ENCODE data around the gene GRPR. TPM values are rescaled to one million over a fixed set of nuclear protein-coding genes. Genes with fewer than 3 reads are reported as not detected.

GRPR gene
- total RNA-seq, 2 experiments from 2014 or later = not detected

GRCh38 chrX:16119353-16120220, 3.8 kb upstream of the GRPR start:
- Mint-ChIP-seq H3K9me3 (peaks cover 5% of the 10 kb centered on the region), H3K27ac (no peak overlapping the region), H3K27me3 (peaks cover 14% of the 10 kb centered on the region), H3K36me3 (ENCODE audit: low read depth) (peaks cover 3% of the 10 kb centered on the region), H3K4me3 (no peak overlapping the region), H3K4me1 (ENCODE audit: low read depth) (peaks cover 21% of the 10 kb centered on the region)
- intact Hi-C loops (cut with micrococcal nuclease) = no loop called here
- ATAC-seq (peak; percentile 72), DNase-seq (no peak)
- CTCF ChIA-PET = no interaction called here
- no peak for TF ChIP-seq CTCF (IDR thresholded peaks at IDR 0.05)
- POLR2A ChIA-PET = no interaction called here

- peaks cover 3% of the 10 kb centered on the region for H3K36me3 Mint-ChIP-seq (ENCODE audit: low read depth)
- POLR2A ChIA-PET = no interaction called here
- H3K9me3 Mint-ChIP-seq = peaks cover 5% of the 10 kb centered on the region
- peaks cover 21% of the 10 kb centered on the region for H3K4me1 Mint-ChIP-seq (ENCODE audit: low read depth)
- H3K27ac Mint-ChIP-seq = no peak overlapping the region
- no peak for TF ChIP-seq CTCF (IDR thresholded peaks at IDR 0.05)
- intact Hi-C loops (cut with micrococcal nuclease) = no loop called here
- H3K27me3 Mint-ChIP-seq = peaks cover 14% of the 10 kb centered on the region
- H3K4me3 Mint-ChIP-seq = no peak overlapping the region
- CTCF ChIA-PET = no interaction called here
- no peak for DNase-seq
- ATAC-seq = no peak
Observed at GRCh38 chrX:16120431-16120830, 2.9 kb upstream of the GRPR start.

- Mint-ChIP-seq H3K36me3 (ENCODE audit: low read depth) (peaks cover under 1% of the 10 kb centered on the region), H3K9me3 (peaks cover 2% of the 10 kb centered on the region), H3K4me1 (ENCODE audit: low read depth) (peaks cover 16% of the 10 kb centered on the region), H3K4me3 (no peak overlapping the region), H3K27ac (no peak overlapping the region), H3K27me3 (peaks cover 15% of the 10 kb centered on the region)
- CTCF ChIA-PET = no interaction called here
- POLR2A ChIA-PET = no interaction called here
- intact Hi-C loops (cut with micrococcal nuclease) = no loop called here
- ATAC-seq = no peak
- TF ChIP-seq CTCF (IDR thresholded peaks at IDR 0.05) = no peak
- no peak for DNase-seq
Observed at GRCh38 chrX:16124201-16124600, 836 bp downstream of the GRPR start.

- CTCF ChIA-PET = interaction anchor here (1.0 kb wide), 1 partner anchor 13 kb away, joined by 3 read pairs; no protein-coding TSS in a partner anchor
- Mint-ChIP-seq H3K36me3 (ENCODE audit: low read depth) (no peaks in the 10 kb centered on the region), H3K4me3 (no peak overlapping the region), H3K9me3 (no peaks in the 10 kb centered on the region), H3K4me1 (ENCODE audit: low read depth) (peaks cover 2% of the 10 kb centered on the region), H3K27ac (no peak overlapping the region), H3K27me3 (peaks cover 19% of the 10 kb centered on the region)
- no peak for TF ChIP-seq CTCF (IDR thresholded peaks at IDR 0.05)
- no peak for DNase-seq
- intact Hi-C loops (cut with micrococcal nuclease) = no loop called here
- ATAC-seq = no peak
- POLR2A ChIA-PET = interaction anchor here (0.5 to 1.2 kb wide), 2 partner anchors 14 to 384 kb away, joined by 3 read pairs; no protein-coding TSS in a partner anchor
Observed at GRCh38 chrX:16125520-16126149, 2.3 kb downstream of the GRPR start.

GRCh38 chrX:16130707-16131106, 7.3 kb downstream of the GRPR start:
- H3K36me3 Mint-ChIP-seq (ENCODE audit: low read depth) = no peaks in the 10 kb centered on the region
- H3K27ac Mint-ChIP-seq = no peak overlapping the region
- TF ChIP-seq CTCF (IDR thresholded peaks at IDR 0.05) = no peak
- ChIA-PET CTCF (no interaction called here), POLR2A (no interaction called here)
- H3K4me3 Mint-ChIP-seq = no peak overlapping the region
- H3K9me3 Mint-ChIP-seq = no peaks in the 10 kb centered on the region
- peaks cover 12% of the 10 kb centered on the region for H3K27me3 Mint-ChIP-seq
- H3K4me1 Mint-ChIP-seq (ENCODE audit: low read depth) = no peaks in the 10 kb centered on the region
- intact Hi-C loops (cut with micrococcal nuclease) = no loop called here
- DNase-seq (no peak), ATAC-seq (no peak)
